ENCODE measurements around the gene DGKB.

DGKB gene

GRCh38 chr7:14195079-14195478 is 707.5 kb downstream of the DGKB start:
- no peak for DNase-seq

- DNase-seq, result no peak
Observed at GRCh38 chr7:14191686-14192098, 710.9 kb downstream of the DGKB start.

- no peak for DNase-seq
Observed at GRCh38 chr7:14184292-14184864, 718.2 kb downstream of the DGKB start.

GRCh38 chr7:14179781-14180180 is 722.8 kb downstream of the DGKB start:
- DNase-seq, result no peak

- no peak for DNase-seq
Observed at GRCh38 chr7:14177876-14178275, 724.7 kb downstream of the DGKB start.

GRCh38 chr7:14170872-14171271 is 731.7 kb downstream of the DGKB start:
- no peak for DNase-seq

- no peak for DNase-seq
Observed at GRCh38 chr7:14158111-14158510, 744.4 kb downstream of the DGKB start.

GRCh38 chr7:14156436-14156835 is 746.1 kb downstream of the DGKB start:
- DNase-seq, result no peak

GRCh38 chr7:14148974-14149373 is 753.6 kb downstream of the DGKB start:
- no peak for DNase-seq

- no peak for DNase-seq
Observed at GRCh38 chr7:14147532-14147931, 755.0 kb downstream of the DGKB start.

GRCh38 chr7:14144538-14144937 is 758.0 kb downstream of the DGKB start:
- DNase-seq, result no peak

- DNase-seq, result no peak
Observed at GRCh38 chr7:14144109-14144508, 758.4 kb downstream of the DGKB start.

GRCh38 chr7:14137676-14138075 is 764.9 kb downstream of the DGKB start:
- DNase-seq, result no peak

- no peak for DNase-seq
Observed at GRCh38 chr7:14133752-14134151, 768.8 kb downstream of the DGKB start.

GRCh38 chr7:14125998-14126397 is 776.6 kb downstream of the DGKB start:
- no peak for DNase-seq

GRCh38 chr7:14124716-14125115 is 777.8 kb downstream of the DGKB start:
- no peak for DNase-seq

- no peak for DNase-seq
Observed at GRCh38 chr7:14123923-14124322, 778.6 kb downstream of the DGKB start.

GRCh38 chr7:14115701-14116100 is 786.9 kb downstream of the DGKB start:
- DNase-seq, result no peak

- DNase-seq, result no peak
Observed at GRCh38 chr7:14104861-14105260, 797.7 kb downstream of the DGKB start.

- DNase-seq, result no peak
Observed at GRCh38 chr7:14096159-14096558, 806.4 kb downstream of the DGKB start.

- no peak for DNase-seq
Observed at GRCh38 chr7:14095233-14095950, 807.2 kb downstream of the DGKB start.
